ENCODE measurements around the gene ZFYVE1.
"Not testable (repeated sequence)": the region's sequence is repeated elsewhere in the genome, so short reads cannot be mapped to it uniquely, and the experiment has no call there.

- not testable (repeated sequence) for TF ChIP-seq CTCF (IDR thresholded peaks at IDR 0.05; ENCODE audit: low read depth, low read length); EZH2phosphoT487 (IDR thresholded peaks at IDR 0.05; ENCODE audit: low read depth)
These were observed 15.7 kb downstream of the ZFYVE1 start for GRCh38 chr14:73011189-73011588.
